Tibial artery (tissue), 4 donors: ENCODE measurements around the gene HES2.

Experiments
- DNase-seq, 2 donors: peaks; one replicate each; pipeline ENCODE4 v3.0.0-alpha.2; 2019
- H3K27ac ChIP-seq, 2 donors: fragments of 200-600 bp; sonication (generic) in 1 of 2; 1 replicate in 1 of 2; 2 replicates in 1 of 2; pipeline ENCODE4 v1.5.1; 2018 to 2019; ENCODE audit warnings: mild to moderate bottlenecking in 1 of 2
- H3K27me3 ChIP-seq, 2 donors: fragments of 200-600 bp; sonication (generic) in 1 of 2; one replicate each; pipeline versions ENCODE4 v1.5.1 to v1.6.0; 2016 to 2019
- H3K36me3 ChIP-seq, 3 donors: fragments of 200-600 bp; sonication (generic) in 2 of 3; one replicate each; pipeline ENCODE4 v1.5.1; 2016 to 2019; ENCODE audit warnings: mild to moderate bottlenecking in 2 of 3
- H3K4me1 ChIP-seq, 4 donors: fragments of 200-600 bp; sonication (generic) in 2 of 4; 1 replicate in 3 of 4; 2 replicates in 1 of 4; pipeline ENCODE4 v1.5.1; 2016 to 2019
- H3K4me3 ChIP-seq, 2 donors: fragments of 200-600 bp; sonication (generic) in 1 of 2; 1 replicate in 1 of 2; 2 replicates in 1 of 2; pipeline ENCODE4 v1.5.1; 2018 to 2019; ENCODE audit warnings: mild to moderate bottlenecking in 2 of 2
- H3K9me3 ChIP-seq, 3 donors: fragments of 200-600 bp; sonication (generic) in 1 of 3; one replicate each; pipeline ENCODE4 v1.5.1; 2016 to 2019
- intact Hi-C: fragments of 100-400 bp; cut with DNase I; formaldehyde crosslinking; loops from one replicate; pipeline ENCODE4 v1.15.0; 2023; ENCODE audit warnings: low total_unique reads
- TF ChIP-seq, protein P1 (sequence below), 2 experiments: fragments of 200-600 bp in 1 of 2; fragments of 450-650 bp in 1 of 2; IDR thresholded peaks; one replicate each; pipeline ENCODE4 v1.5.1; 2017 to 2019; ENCODE audit warnings: antibody characterized with exemption in 2 of 2, mild to moderate bottlenecking in 1 of 2, moderate library complexity in 1 of 2

The HES2 gene

DNA sequence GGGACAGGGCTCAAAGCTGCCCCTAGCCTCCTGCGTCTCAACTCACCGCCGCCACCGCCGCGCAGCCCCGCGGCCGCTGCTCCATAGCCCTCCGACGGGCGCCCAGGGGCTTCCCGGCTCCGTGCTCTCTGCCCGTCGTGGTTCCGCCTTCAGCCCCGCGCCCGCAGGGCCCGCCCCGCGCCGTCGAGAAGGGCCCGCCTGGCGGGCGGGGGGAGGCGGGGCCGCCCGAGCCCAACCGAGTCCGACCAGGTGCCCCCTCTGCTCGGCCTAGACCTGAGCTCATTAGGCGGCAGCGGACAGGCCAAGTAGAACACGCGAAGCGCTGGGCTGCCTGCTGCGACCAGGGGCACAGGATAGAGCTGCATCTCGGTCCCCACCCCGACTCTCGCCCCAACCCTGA, 46.3 kb upstream of the HES2 start, which contains the start of gene TNFRSF25:
TNFRSF25 (minus strand) TSS at position 151 of the 400 bp plus-strand sequence; CDS start at position 85, 66 bp downstream.
- Histone ChIP-seq H3K27ac (no peak within 1 kb of the TSS), H3K27me3 (peaks cover 0 to 63% of the 10 kb centered on the region in 2 donors), H3K36me3 (peaks cover 0 to 52% (median 34%) of the 10 kb centered on the region in 3 donors), H3K9me3 (no peaks in the 10 kb centered on the region), H3K4me1 (no peaks in the 10 kb centered on the region), H3K4me3 (no peak within 1 kb of the TSS)
- intact Hi-C loops, result no loop called here
- no peak for DNase-seq
- TF ChIP-seq, protein P1, sequence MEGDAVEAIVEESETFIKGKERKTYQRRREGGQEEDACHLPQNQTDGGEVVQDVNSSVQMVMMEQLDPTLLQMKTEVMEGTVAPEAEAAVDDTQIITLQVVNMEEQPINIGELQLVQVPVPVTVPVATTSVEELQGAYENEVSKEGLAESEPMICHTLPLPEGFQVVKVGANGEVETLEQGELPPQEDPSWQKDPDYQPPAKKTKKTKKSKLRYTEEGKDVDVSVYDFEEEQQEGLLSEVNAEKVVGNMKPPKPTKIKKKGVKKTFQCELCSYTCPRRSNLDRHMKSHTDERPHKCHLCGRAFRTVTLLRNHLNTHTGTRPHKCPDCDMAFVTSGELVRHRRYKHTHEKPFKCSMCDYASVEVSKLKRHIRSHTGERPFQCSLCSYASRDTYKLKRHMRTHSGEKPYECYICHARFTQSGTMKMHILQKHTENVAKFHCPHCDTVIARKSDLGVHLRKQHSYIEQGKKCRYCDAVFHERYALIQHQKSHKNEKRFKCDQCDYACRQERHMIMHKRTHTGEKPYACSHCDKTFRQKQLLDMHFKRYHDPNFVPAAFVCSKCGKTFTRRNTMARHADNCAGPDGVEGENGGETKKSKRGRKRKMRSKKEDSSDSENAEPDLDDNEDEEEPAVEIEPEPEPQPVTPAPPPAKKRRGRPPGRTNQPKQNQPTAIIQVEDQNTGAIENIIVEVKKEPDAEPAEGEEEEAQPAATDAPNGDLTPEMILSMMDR (IDR thresholded peaks at IDR 0.05), result no peak

DNA sequence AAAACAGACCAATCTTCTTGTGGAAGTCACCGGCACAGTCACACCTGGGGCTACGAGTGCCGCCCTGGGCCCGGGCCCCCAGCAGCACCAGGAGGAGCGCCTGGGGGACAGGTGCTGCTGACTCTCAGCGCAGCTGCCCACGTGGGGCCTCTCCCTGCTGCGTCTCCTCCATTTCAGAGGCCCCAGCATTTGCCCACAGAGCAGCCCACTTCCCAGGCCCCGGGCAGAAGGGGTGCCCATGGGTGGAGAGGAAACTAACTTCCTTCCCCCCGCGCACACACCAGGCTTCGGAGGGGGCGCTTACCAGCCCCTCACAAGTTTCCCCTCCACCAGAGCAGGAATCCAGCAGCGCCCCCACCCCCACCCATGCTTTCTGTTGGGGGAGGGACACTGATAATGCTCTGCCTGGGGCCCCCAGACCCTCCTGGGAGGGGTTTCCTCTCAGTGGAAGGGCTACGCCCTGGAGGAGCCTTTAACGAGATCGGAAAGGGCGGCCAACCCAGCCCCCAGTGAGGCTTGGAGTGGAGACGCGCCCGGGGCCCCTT, 45.8 kb upstream of the HES2 start:
- DNase-seq, result no peak
- intact Hi-C loops, result no loop called here
- Histone ChIP-seq H3K27me3 (peaks cover 0 to 68% of the 10 kb centered on the region in 2 donors), H3K27ac (no peak overlapping the region), H3K9me3 (no peaks in the 10 kb centered on the region), H3K4me3 (no peak overlapping the region), H3K36me3 (peaks cover 0 to 47% (median 29%) of the 10 kb centered on the region in 3 donors), H3K4me1 (peaks cover 0 to 4% (median 1%) of the 10 kb centered on the region in 4 donors)
- TF ChIP-seq, protein P1 (IDR thresholded peaks at IDR 0.05), result no peak

DNA sequence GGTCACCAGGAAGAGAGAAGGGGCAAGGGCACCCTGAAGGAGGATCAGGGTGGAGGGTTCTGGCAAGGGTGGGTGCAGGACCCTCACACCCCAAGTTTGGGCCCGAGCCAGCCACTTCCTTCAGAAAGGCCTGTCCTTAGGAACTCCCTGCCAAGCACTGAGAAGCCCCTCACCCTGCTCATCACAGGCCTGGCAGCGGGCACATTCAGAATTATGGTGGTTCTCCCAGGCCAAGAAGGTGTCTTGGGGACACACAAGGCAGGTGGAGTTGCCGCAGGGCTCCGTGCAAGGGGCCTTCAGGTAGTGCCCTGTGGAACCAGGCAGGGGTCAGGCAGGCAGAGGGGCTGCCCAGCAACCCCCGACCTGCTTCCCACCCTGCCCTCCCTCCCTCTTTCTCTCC, 45.2 kb upstream of the HES2 start:
- intact Hi-C loops, result no loop called here
- TF ChIP-seq, protein P1 (IDR thresholded peaks at IDR 0.05), result no peak
- H3K27ac ChIP-seq, result no peak overlapping the region
- peaks cover 0 to 74% of the 10 kb centered on the region in 2 donors for H3K27me3 ChIP-seq
- H3K4me1 ChIP-seq, result peaks cover 0 to 9% (median 3%) of the 10 kb centered on the region in 4 donors
- H3K36me3 ChIP-seq, result peaks cover 0 to 41% (median 25%) of the 10 kb centered on the region in 3 donors
- no peaks in the 10 kb centered on the region for H3K9me3 ChIP-seq
- no peak overlapping the region for H3K4me3 ChIP-seq
- DNase-seq, result no peak

DNA sequence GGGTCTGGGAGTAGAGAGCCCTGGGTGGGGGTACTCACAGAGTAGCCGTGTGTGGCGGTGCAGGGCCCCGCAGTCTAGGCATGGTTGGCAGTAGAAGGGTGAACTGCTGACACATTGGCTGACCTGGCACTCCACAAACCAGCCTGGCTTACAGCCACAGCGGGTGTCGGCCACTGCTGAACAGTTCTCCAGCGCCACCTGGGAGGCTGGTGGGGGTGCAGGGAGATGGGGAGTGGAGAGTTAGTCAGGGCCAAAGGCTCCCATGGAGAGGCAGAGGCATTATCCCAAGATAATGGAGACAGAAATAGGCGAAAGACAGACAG, 44.8 kb upstream of the HES2 start:
- intact Hi-C loops, result no loop called here
- TF ChIP-seq, protein P1 (IDR thresholded peaks at IDR 0.05), result no peak

DNA sequence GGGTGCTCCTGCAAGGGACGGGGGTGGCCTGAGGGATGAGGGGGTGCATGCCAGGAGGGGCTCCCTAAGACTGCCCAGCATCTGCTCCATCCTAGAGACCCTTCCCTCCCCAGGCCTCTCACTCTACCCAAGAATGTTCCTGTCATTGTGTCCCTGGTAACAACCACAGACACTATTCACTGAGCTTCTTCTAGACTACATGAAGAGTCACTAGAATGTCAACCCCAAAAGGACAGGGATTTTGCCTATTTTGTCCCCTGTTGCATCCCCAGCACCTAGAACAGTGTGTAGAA, 43.3 kb upstream of the HES2 start:
- intact Hi-C loops, result no loop called here
- peaks cover 0 to 90% of the 10 kb centered on the region in 2 donors for H3K27me3 ChIP-seq
- H3K27ac ChIP-seq, result no peak overlapping the region
- peaks cover 0 to 9% (median 3%) of the 10 kb centered on the region in 4 donors for H3K4me1 ChIP-seq
- no peaks in the 10 kb centered on the region for H3K9me3 ChIP-seq
- peaks cover 0 to 23% (median 13%) of the 10 kb centered on the region in 3 donors for H3K36me3 ChIP-seq
- no peak overlapping the region for H3K4me3 ChIP-seq
- TF ChIP-seq, protein P1 (IDR thresholded peaks at IDR 0.05), result no peak
- no peak for DNase-seq

More for the DNA sequence above, 44.8 kb upstream of the HES2 start:
- Histone ChIP-seq H3K27me3 (peaks cover 0 to 79% of the 10 kb centered on the region in 2 donors), H3K4me3 (no peak overlapping the region), H3K9me3 (no peaks in the 10 kb centered on the region), H3K27ac (no peak overlapping the region), H3K36me3 (peaks cover 0 to 37% (median 25%) of the 10 kb centered on the region in 3 donors), H3K4me1 (peaks cover 0 to 9% (median 3%) of the 10 kb centered on the region in 4 donors)
- no peak for DNase-seq
